Progenitor cell of endocrine pancreas (in vitro differentiated cells): Measurements from ENCODE around the gene NOL4L. TPM values are rescaled to one million over a fixed set of nuclear protein-coding genes. Genes with fewer than 3 reads are reported as not detected.

Experiments
- DNase-seq: peaks from one replicate; pipeline ENCODE4 v3.0.0; 2021; ENCODE audit warnings: low spot score; ENCODE audit not compliant: unreplicated experiment
- H3K27ac Mint-ChIP-seq: 2 replicates; pipeline ENCODE4 v1.8.0; 2021; ENCODE audit warnings: mild to moderate bottlenecking, moderate library complexity, mixed read lengths
- H3K27me3 Mint-ChIP-seq: 2 replicates; pipeline ENCODE4 v1.8.0; 2021; ENCODE audit warnings: mixed read lengths
- H3K36me3 Mint-ChIP-seq: 2 replicates; pipeline ENCODE4 v1.8.0; 2022; ENCODE audit warnings: mixed read lengths; ENCODE audit not compliant: insufficient read depth
- H3K4me1 Mint-ChIP-seq: 2 replicates; pipeline ENCODE4 v1.8.0; 2021; ENCODE audit warnings: low read depth, mixed read lengths
- H3K4me3 Mint-ChIP-seq: 2 replicates; pipeline ENCODE4 v1.8.0; 2021; ENCODE audit warnings: low read depth, mild to moderate bottlenecking, moderate library complexity, mixed read lengths
- H3K9me3 Mint-ChIP-seq: 2 replicates; pipeline ENCODE4 v1.8.0; 2021; ENCODE audit warnings: low read depth, mixed read lengths
- CTCF ChIP-seq: fragments of 200-600 bp; sonication (generic); IDR thresholded peaks from one replicate; pipeline ENCODE4 v1.5.0; 2021; ENCODE audit warnings: antibody characterized with exemption, mild to moderate bottlenecking; ENCODE audit not compliant: unreplicated experiment
- total RNA-seq: library from RNA; stranded (reverse); gene quantifications from 2 replicates; pipeline ENCODE4 v1.2.1, GENCODE V29; 2021

NOL4L gene
- total RNA-seq, 1 donor from 2014 or later: 90.4 TPM

GRCh38 chr20:32557319-32557718 lies 27.8 kb downstream of the NOL4L start:
- Mint-ChIP-seq H3K4me3 (no peak overlapping the region), H3K36me3 (no peaks in the 10 kb centered on the region), H3K4me1 (peaks cover 17% of the 10 kb centered on the region), H3K27ac (no peak overlapping the region), H3K9me3 (peaks cover 3% of the 10 kb centered on the region), H3K27me3 (peaks cover 24% of the 10 kb centered on the region)
- TF ChIP-seq CTCF: no peak
- no peak for DNase-seq

GRCh38 chr20:32556312-32557184 lies 28.6 kb downstream of the NOL4L start:
- H3K4me3 Mint-ChIP-seq: no peak overlapping the region
- TF ChIP-seq CTCF: no peak
- no peak overlapping the region for H3K27ac Mint-ChIP-seq
- H3K36me3 Mint-ChIP-seq: no peaks in the 10 kb centered on the region
- peaks cover 3% of the 10 kb centered on the region for H3K9me3 Mint-ChIP-seq
- peaks cover 12% of the 10 kb centered on the region for H3K4me1 Mint-ChIP-seq
- DNase-seq: no peak
- H3K27me3 Mint-ChIP-seq: peaks cover 22% of the 10 kb centered on the region

- no peak for TF ChIP-seq CTCF
- Mint-ChIP-seq H3K36me3 (no peaks in the 10 kb centered on the region), H3K9me3 (peaks cover 3% of the 10 kb centered on the region), H3K4me3 (no peak overlapping the region), H3K27me3 (peaks cover 22% of the 10 kb centered on the region), H3K27ac (no peak overlapping the region), H3K4me1 (peaks cover 5% of the 10 kb centered on the region)
- DNase-seq: no peak
Measured at GRCh38 chr20:32555584-32555983, 29.5 kb downstream of the NOL4L start.

GRCh38 chr20:32554965-32555289 lies 30.2 kb downstream of the NOL4L start:
- no peak for TF ChIP-seq CTCF
- H3K4me3 Mint-ChIP-seq: no peak overlapping the region
- H3K27me3 Mint-ChIP-seq: peaks cover 17% of the 10 kb centered on the region
- H3K4me1 Mint-ChIP-seq: peaks cover 1% of the 10 kb centered on the region
- H3K36me3 Mint-ChIP-seq: no peaks in the 10 kb centered on the region
- no peak for DNase-seq
- peak overlapping the region; percentile 65 for H3K27ac Mint-ChIP-seq
- peaks cover 3% of the 10 kb centered on the region for H3K9me3 Mint-ChIP-seq

- Mint-ChIP-seq H3K36me3 (no peaks in the 10 kb centered on the region), H3K9me3 (peaks cover 12% of the 10 kb centered on the region), H3K4me1 (peaks cover 1% of the 10 kb centered on the region), H3K27ac (no peak overlapping the region), H3K27me3 (peaks cover 17% of the 10 kb centered on the region), H3K4me3 (no peak overlapping the region)
- TF ChIP-seq CTCF: no peak
- no peak for DNase-seq
Measured at GRCh38 chr20:32553618-32554017, 31.5 kb downstream of the NOL4L start.
